Ascending aorta (tissue), 2 donors: Measurements from ENCODE around the gene IL1B. TPM values are rescaled to one million over a fixed set of nuclear protein-coding genes. Genes with fewer than 3 reads are reported as not detected.

Experiments
- DNase-seq, 2 donors: peaks; one replicate each; pipeline ENCODE4 v3.0.0-alpha.2; 2019; ENCODE audit warnings: low spot score in 2 of 2
- H3K27ac ChIP-seq, 2 donors: fragments of 200-600 bp; sonication (generic); one replicate each; pipeline ENCODE4 v1.5.1; 2016 to 2017; ENCODE audit warnings: mild to moderate bottlenecking in 1 of 2
- H3K27me3 ChIP-seq: fragments of 200-600 bp; sonication (generic); one replicate; pipeline ENCODE4 v1.5.1; 2017
- H3K36me3 ChIP-seq, 2 donors: fragments of 200-600 bp; sonication (generic); one replicate each; pipeline ENCODE4 v1.5.1; 2016
- H3K4me1 ChIP-seq, 2 donors: fragments of 200-600 bp; sonication (generic); one replicate each; pipeline ENCODE4 v1.5.1; 2016 to 2017; ENCODE audit warnings: mild to moderate bottlenecking in 1 of 2
- H3K4me3 ChIP-seq, 2 donors: fragments of 200-600 bp; sonication (generic); one replicate each; pipeline ENCODE4 v1.5.1; 2016 to 2017; ENCODE audit warnings: mild to moderate bottlenecking in 1 of 2
- H3K9me3 ChIP-seq, 2 donors: fragments of 200-600 bp; sonication (generic); one replicate each; pipeline ENCODE4 v1.5.1; 2016
- CTCF ChIP-seq, 3 experiments: fragments of 200-600 bp in 2 of 3; fragments of 450-650 bp in 1 of 3; sonication (generic) in 2 of 3; IDR thresholded peaks; one replicate each; pipeline ENCODE4 v1.5.1; 2016 to 2019; ENCODE audit warnings: antibody characterized with exemption in 3 of 3, mild to moderate bottlenecking in 1 of 3, moderate library complexity in 1 of 3
- intact Hi-C: fragments of 100-400 bp; cut with DNase I; formaldehyde crosslinking; loops from one replicate; pipeline ENCODE4 v1.15.1; 2023
- total RNA-seq: library from RNA; depleted of rRNA; stranded (reverse); fragments of >200 nt; gene quantifications from one replicate; pipeline ENCODE4 v1.1.0, GENCODE V29; 2016

IL1B gene
- total RNA-seq, 1 donor from 2014 or later: not detected

- no peak overlapping the region for H3K27ac ChIP-seq
- no peak for DNase-seq
- no peak overlapping the region for H3K4me3 ChIP-seq
- intact Hi-C loops: no loop called here
- H3K4me1 ChIP-seq: no peaks in the 10 kb centered on the region
- no peaks in the 10 kb centered on the region for H3K27me3 ChIP-seq
- H3K9me3 ChIP-seq: no peaks in the 10 kb centered on the region
- no peak for TF ChIP-seq CTCF (IDR thresholded peaks at IDR 0.05)
- no peaks in the 10 kb centered on the region for H3K36me3 ChIP-seq
These were observed 5.7 kb downstream of the IL1B start for GRCh38 chr2:112830682-112831512.

DNA sequence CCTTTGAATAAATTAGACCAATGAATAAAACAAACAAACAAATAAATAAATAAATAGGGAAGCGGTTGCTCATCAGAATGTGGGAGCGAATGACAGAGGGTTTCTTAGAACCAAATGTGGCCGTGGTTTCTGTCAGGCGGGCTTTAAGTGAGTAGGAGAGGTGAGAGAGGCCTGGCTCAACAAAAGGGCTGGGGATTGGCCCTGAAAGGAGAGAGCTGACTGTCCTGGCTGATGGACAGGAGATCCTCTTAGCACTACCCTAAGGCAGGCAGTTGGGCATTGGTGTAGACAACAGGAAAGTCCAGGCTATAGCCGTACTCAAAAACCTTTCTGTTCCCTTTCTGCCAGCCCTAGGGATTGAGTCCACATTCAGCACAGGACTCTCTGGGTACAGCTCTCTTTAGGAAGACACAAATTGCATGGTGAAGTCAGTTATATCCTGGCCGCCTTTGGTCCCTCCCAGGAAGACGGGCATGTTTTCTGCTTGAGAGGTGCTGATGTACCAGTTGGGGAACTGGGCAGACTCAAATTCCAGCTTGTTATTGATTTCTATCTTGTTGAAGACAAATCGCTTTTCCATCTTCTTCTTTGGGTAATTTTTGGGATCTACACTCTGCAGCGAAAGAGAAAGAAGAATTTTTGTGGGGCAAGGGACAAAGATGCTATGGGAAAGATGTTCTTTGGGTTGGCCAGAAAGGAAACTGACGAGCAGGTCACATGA, 6.5 kb downstream of the IL1B start:
- no peak for TF ChIP-seq CTCF (IDR thresholded peaks at IDR 0.05)
- Histone ChIP-seq H3K27me3 (no peaks in the 10 kb centered on the region), H3K4me3 (no peak overlapping the region), H3K9me3 (no peaks in the 10 kb centered on the region), H3K27ac (no peak overlapping the region), H3K4me1 (no peaks in the 10 kb centered on the region), H3K36me3 (no peaks in the 10 kb centered on the region)
- intact Hi-C loops: no loop called here
- DNase-seq: no peak

DNA sequence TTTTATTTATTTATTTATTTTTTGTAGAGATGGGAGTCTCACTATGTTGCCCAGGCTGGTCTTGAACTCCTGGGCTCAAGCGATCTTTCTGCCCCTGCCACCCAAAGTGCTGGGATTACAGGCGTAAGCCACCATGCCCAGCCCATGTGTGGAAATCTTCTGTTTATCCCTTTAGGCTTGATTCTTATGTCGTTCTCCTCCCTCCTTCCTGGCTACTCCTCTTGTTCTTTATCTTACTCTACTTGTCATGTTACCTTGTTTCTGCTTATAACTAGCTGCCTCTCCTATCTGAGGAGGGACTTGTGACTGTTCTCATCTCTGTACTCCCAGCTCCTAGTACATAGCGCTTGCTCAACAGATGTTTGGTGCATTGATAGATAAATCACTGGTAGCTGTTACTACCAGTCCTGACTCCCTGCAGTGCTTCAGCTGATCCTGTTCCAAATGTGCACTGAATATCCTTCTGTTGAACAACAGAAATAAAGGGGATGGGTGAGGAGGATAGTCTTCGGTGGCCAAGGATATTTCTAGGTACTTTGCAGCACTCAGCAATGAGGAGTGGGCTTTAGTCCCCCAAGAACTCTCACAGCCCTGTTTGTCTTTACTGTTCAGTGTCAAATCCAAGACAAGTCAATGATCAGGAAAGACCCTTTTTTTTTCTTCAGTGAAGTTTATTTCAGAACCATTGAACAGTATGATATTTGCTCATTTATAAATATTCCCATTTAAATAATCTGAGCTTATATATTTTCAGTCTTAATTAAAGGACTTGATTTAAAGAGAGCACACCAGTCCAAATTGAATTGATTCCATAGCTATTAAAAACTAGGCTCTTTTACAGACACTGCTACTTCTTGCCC, 7.2 kb downstream of the IL1B start:
- no peaks in the 10 kb centered on the region for H3K9me3 ChIP-seq
- no peak overlapping the region for H3K27ac ChIP-seq
- DNase-seq: no peak
- intact Hi-C loops: no loop called here
- no peaks in the 10 kb centered on the region for H3K27me3 ChIP-seq
- no peak for TF ChIP-seq CTCF (IDR thresholded peaks at IDR 0.05)
- H3K4me1 ChIP-seq: no peaks in the 10 kb centered on the region
- H3K36me3 ChIP-seq: no peaks in the 10 kb centered on the region
- H3K4me3 ChIP-seq: no peak overlapping the region

GRCh38 chr2:112828251-112828691, 8.3 kb downstream of the IL1B start:
- no peak for DNase-seq
- Histone ChIP-seq H3K4me3 (no peak overlapping the region), H3K9me3 (no peaks in the 10 kb centered on the region), H3K36me3 (no peaks in the 10 kb centered on the region), H3K4me1 (no peaks in the 10 kb centered on the region), H3K27me3 (no peaks in the 10 kb centered on the region), H3K27ac (no peak overlapping the region)
- intact Hi-C loops: no loop called here
- TF ChIP-seq CTCF (IDR thresholded peaks at IDR 0.05): no peak

DNA sequence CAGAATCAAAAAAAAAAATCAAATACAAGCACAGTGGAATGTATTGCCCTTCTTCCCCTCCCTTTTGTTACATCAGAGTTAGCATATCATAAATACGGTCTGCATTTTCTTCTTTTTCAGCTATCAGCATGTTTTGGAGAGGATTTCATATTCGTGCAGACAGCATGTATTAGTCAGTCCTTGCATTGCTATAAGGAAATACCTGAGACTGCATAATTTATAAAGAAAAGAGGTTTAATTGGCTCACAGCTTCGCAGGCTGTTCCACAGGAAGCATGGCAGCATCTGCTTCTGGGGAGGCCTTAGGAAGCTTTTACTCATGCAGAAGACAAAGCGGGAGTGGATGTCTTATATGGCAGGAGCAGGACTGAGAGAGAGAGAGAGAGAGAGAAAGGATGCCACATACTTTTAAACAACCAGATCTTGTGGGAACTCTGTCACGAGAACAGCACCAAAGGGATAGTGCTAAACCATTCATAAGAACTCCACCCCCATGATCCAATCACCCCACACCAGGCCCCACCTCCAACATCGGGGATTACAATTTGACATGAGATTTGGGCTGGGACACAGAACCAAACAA, 8.9 kb downstream of the IL1B start:
- no peaks in the 10 kb centered on the region for H3K9me3 ChIP-seq
- no peak for DNase-seq
- no peaks in the 10 kb centered on the region for H3K4me1 ChIP-seq
- no peaks in the 10 kb centered on the region for H3K36me3 ChIP-seq
- no peak overlapping the region for H3K4me3 ChIP-seq
- intact Hi-C loops: no loop called here
- H3K27me3 ChIP-seq: no peaks in the 10 kb centered on the region
- TF ChIP-seq CTCF (IDR thresholded peaks at IDR 0.05): no peak
- no peak overlapping the region for H3K27ac ChIP-seq
